K562 (cell line): ENCODE data around the gene ABHD4. TPM values are rescaled to one million over a fixed set of nuclear protein-coding genes. Genes with fewer than 3 reads are reported as not detected.
A peak's percentile ranks its signal among the peaks of the same experiment; 100 is the strongest.
"Not testable (repeated sequence)": the region's sequence is repeated elsewhere in the genome, so short reads cannot be mapped to it uniquely, and the experiment has no call there.

Source experiments
- ATAC-seq: fragments of 200-7000 bp; cut with Tn5 transposase; 3 replicates; pipeline ENCODE4 v1.9.1; 2020; ENCODE audit warnings: moderate library complexity
- BruUV-seq: library from RNA; stranded (reverse); fragments of 400-500 nt; replicated peaks from 2 replicates; lab custom pipeline; 2021; lab: Mats Ljungman, UMichigan
- CTCF ChIA-PET: fragments of 300-600 bp; formaldehyde crosslinking; extraction: SDS; loops from one replicate; lab custom pipeline; 2021; ENCODE audit warnings: low intra/inter-chr PET ratio; lab: Yijun Ruan, JAX
- POLR2A ChIA-PET: fragments of 300-600, 350-650 bp; sonication (Branson Sonifier 250); formaldehyde crosslinking; extraction: SDS; loops from one replicate; lab custom pipeline; 2021; ENCODE audit warnings: antibody characterized with exemption, inconsistent platforms; lab: Yijun Ruan, JAX
- DNase-seq, 4 experiments: peaks; one replicate each; pipeline versions ENCODE4 v3.0.0 to v3.0.0-alpha.2; 2011 to 2018; ENCODE audit warnings: low spot score in 3 of 4, mixed read lengths in 3 of 4; ENCODE audit errors: extremely low read depth in 1 of 4
- FAIRE-seq: peaks from 2 replicates; lab custom pipeline; 2011; peaks lifted over from hg19 to GRCh38; lab: Jason Lieb, UNC
- H2AFZ ChIP-seq: 2 replicates; pipeline ENCODE4 v1.6.0; 2011; ENCODE audit warnings: low read depth, low read length, control low read depth, inconsistent platforms
- H3K27ac ChIP-seq: fragments of 200-600 bp; 3 replicates; pipeline ENCODE4 v1.8.0; 2011; ENCODE audit warnings: low read depth, mild to moderate bottlenecking, control low read depth, inconsistent platforms, low read length, moderate library complexity, mixed read lengths; ENCODE audit errors: extremely low read depth
- H3K27me3 ChIP-seq, 2 experiments: fragments of 300-600 bp in 1 of 2; 2 replicates in 1 of 2; 3 replicates in 1 of 2; pipeline versions ENCODE4 v1.6.0 to v1.8.0; 2011; ENCODE audit warnings: inconsistent platforms in 2 of 2, low read length in 2 of 2, mild to moderate bottlenecking in 1 of 2, mixed read lengths in 1 of 2, moderate library complexity in 1 of 2; ENCODE audit not compliant: control insufficient read depth in 2 of 2, insufficient read depth in 2 of 2
- H3K36me3 ChIP-seq: fragments of 300-600 bp; 3 replicates; pipeline ENCODE4 v1.8.0; 2011; ENCODE audit warnings: mild to moderate bottlenecking, low read length, inconsistent platforms; ENCODE audit not compliant: control insufficient read depth, insufficient read depth
- H3K4me1 ChIP-seq, 2 experiments: fragments of 200-600 bp in 1 of 2; replicated peaks in 1 of 2; 2 replicates in 1 of 2; 3 replicates in 1 of 2; pipeline versions ENCODE4 v1.5.1 to v1.8.0; 2011; ENCODE audit warnings: inconsistent platforms in 2 of 2, low read length in 2 of 2, mild to moderate bottlenecking in 1 of 2, mixed read lengths in 1 of 2, moderate library complexity in 1 of 2; ENCODE audit not compliant: control insufficient read depth in 2 of 2, insufficient read depth in 2 of 2
- H3K4me2 ChIP-seq: 2 replicates; pipeline ENCODE4 v1.6.1; 2011; ENCODE audit warnings: low read length, control low read depth, inconsistent platforms, mixed read lengths; ENCODE audit not compliant: insufficient read depth
- H3K4me3 ChIP-seq: fragments of 200-600 bp; sonication (generic), shearing (Covaris generic); 2 replicates; pipeline ENCODE4 v1.5.1; 2016; ENCODE audit warnings: control low read depth, inconsistent platforms
- H3K79me2 ChIP-seq: fragments of 200-600 bp; 3 replicates; pipeline ENCODE4 v1.8.0; 2011; ENCODE audit warnings: low read length, inconsistent platforms; ENCODE audit not compliant: control insufficient read depth, insufficient read depth
- H3K9ac ChIP-seq, 2 experiments: 2 replicates each; pipeline versions ENCODE4 v1.6.0 to v1.6.1; 2011; ENCODE audit warnings: low read depth in 2 of 2, low read length in 2 of 2, control low read depth in 1 of 2, inconsistent platforms in 1 of 2, mild to moderate bottlenecking in 1 of 2, mixed read lengths in 1 of 2; ENCODE audit not compliant: insufficient read depth in 1 of 2
- H3K9me1 ChIP-seq: one replicate; pipeline ENCODE4 v1.6.0; 2011; ENCODE audit warnings: inconsistent platforms, mild to moderate bottlenecking, low read length, moderate library complexity; ENCODE audit not compliant: control insufficient read depth, insufficient read depth
- H3K9me3 ChIP-seq: replicated peaks from 2 replicates; pipeline ENCODE4 v1.5.1; 2011; ENCODE audit warnings: low read depth, low read length, inconsistent platforms; ENCODE audit not compliant: control insufficient read depth, insufficient read depth
- H4K20me1 ChIP-seq: replicated peaks from 2 replicates; pipeline ENCODE4 v1.6.1; 2011; ENCODE audit warnings: low read length, inconsistent platforms, mixed read lengths; ENCODE audit not compliant: control insufficient read depth, insufficient read depth
- BCLAF1 ChIP-seq, 2 experiments: fragments of 450-650 bp in 1 of 2; IDR thresholded peaks; 2 replicates each; pipeline ENCODE4 v1.6.1; 2011 to 2017; ENCODE audit warnings: low read depth in 2 of 2, antibody characterized with exemption in 1 of 2, borderline replicate concordance in 1 of 2, low read length in 1 of 2, mild to moderate bottlenecking in 1 of 2, mixed read lengths in 1 of 2; ENCODE audit not compliant: control insufficient read depth in 1 of 2
- NCOA6 ChIP-seq: fragments of 450-650 bp; IDR thresholded peaks from 2 replicates; pipeline ENCODE4 v1.6.1; 2017; ENCODE audit warnings: mild to moderate bottlenecking
- NR2F6 ChIP-seq: fragments of 450-650 bp; formaldehyde crosslinking; IDR thresholded peaks from 2 replicates; pipeline ENCODE4 v1.4.0; 2020; ENCODE audit warnings: mild to moderate bottlenecking
- PPARD ChIP-seq: fragments of 250-450 bp; sonication (Bioruptor Pico); IDR thresholded peaks from 2 replicates; pipeline ENCODE4 v1.8.0; 2022; ENCODE audit warnings: inconsistent platforms, mild to moderate bottlenecking, moderate library complexity
- SMAD1 ChIP-seq: fragments of 150-350 bp; IDR thresholded peaks from 2 replicates; pipeline ENCODE4 v1.6.1; 2014; ENCODE audit warnings: low read length, low read depth; ENCODE audit not compliant: partially characterized antibody
- ZKSCAN3 ChIP-seq: fragments of 250-450 bp; sonication (Bioruptor Pico); IDR thresholded peaks from 2 replicates; pipeline ENCODE4 v1.4.0; 2020
- WGBS: fragments of 100-300 bp; shearing (Covaris generic); methylation state at CpG from one replicate; pipeline ENCODE4 v1.1.6; 2016; ENCODE audit warnings: low coverage, mixed read lengths; ENCODE audit not compliant: insufficient coverage; ENCODE audit errors: missing lambda C conversion rate; 5-methylcytosine and 5-hydroxymethylcytosine counted together
- in situ Hi-C: fragments of 300-500 bp; cut with MboI; formaldehyde crosslinking; loops from 4 replicates; pipeline ENCODE4 v1.15.0; 2018; ENCODE audit warnings: inconsistent platforms, mixed read lengths
- intact Hi-C: fragments of 100-400 bp; cut with micrococcal nuclease; formaldehyde crosslinking; loops from 2 replicates; pipeline ENCODE4 v1.14.2; 2022
- polyA plus RNA-seq, 8 experiments: library from polyadenylated mRNA; depleted of rRNA in 4 of 8; stranded (reverse) in 5 of 8; unstranded in 3 of 8; fragments of >200 nt; fragmentation: Nextera tagmentation in 2 of 8; fragmentation: Illumina TruSeq in 1 of 8; extraction: Ambion mirVana in 2 of 8; extraction: Trizol in 1 of 8; gene quantifications; 2 replicates each; pipeline versions ENCODE4 v1.2.1 to v1.2.3, GENCODE V29; 2011 to 2014; ENCODE audit warnings: inconsistent platforms in 1 of 8, missing spikeins in 1 of 8
- total RNA-seq, 7 experiments: library from RNA; depleted of rRNA in 6 of 7; stranded (reverse); fragments of >200 nt in 6 of 7; fragmentation: Illumina TruSeq in 2 of 7; extraction: Trizol in 2 of 7; gene quantifications; 2 replicates each; pipeline versions ENCODE4 v1.2.1 to v1.2.3, GENCODE V29; 2011 to 2021; ENCODE audit warnings: low replicate concordance in 1 of 7
- TF ChIP-seq, protein P1 (sequence below): IDR thresholded peaks from 2 replicates; pipeline ENCODE4 v1.6.1; 2011; ENCODE audit not compliant: insufficient read length; ENCODE audit errors: extremely low read depth

Gene ABHD4
- total and polyA plus RNA-seq, 9 of the 15 experiments (the other 6 are each of a cell fraction or from before 2014, with no cell fraction given): 3.6 to 12.0 (median 7.2) TPM

DNA sequence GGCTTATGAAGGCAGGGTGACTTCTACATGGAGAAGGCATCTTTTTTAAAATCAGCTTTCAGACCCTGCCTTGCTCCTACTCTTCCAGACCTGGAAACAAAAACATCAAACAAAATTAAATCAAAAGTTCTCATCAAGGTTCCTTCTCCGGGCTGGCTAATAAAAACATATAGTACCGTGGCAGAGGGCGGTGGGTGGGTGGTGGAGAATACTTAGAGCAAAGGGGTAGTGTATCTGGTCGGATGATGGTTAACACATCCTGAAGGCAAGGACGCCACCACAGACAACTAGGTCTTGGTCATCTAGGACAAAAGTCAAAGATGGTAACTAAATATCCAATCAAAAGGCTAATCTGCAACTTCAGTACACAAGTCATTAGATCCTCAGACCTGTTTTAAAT is 10.9 kb upstream of the ABHD4 start (continued):
- TF ChIP-seq NR2F6 (CRISPR knock-in tag) (no peak), BCLAF1 (IDR thresholded peaks at IDR 0.05; ENCODE audit: borderline replicate concordance in 1 of 2, control insufficient read depth in 1 of 2, low read depth in 2 of 2, low read length in 1 of 2) (no peak), NCOA6 (no peak), PPARD (CRISPR knock-in tag) (no peak), SMAD1 (no peak), ZKSCAN3 (no peak)
- TF ChIP-seq, protein P1, sequence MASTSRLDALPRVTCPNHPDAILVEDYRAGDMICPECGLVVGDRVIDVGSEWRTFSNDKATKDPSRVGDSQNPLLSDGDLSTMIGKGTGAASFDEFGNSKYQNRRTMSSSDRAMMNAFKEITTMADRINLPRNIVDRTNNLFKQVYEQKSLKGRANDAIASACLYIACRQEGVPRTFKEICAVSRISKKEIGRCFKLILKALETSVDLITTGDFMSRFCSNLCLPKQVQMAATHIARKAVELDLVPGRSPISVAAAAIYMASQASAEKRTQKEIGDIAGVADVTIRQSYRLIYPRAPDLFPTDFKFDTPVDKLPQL: no peak

DNA sequence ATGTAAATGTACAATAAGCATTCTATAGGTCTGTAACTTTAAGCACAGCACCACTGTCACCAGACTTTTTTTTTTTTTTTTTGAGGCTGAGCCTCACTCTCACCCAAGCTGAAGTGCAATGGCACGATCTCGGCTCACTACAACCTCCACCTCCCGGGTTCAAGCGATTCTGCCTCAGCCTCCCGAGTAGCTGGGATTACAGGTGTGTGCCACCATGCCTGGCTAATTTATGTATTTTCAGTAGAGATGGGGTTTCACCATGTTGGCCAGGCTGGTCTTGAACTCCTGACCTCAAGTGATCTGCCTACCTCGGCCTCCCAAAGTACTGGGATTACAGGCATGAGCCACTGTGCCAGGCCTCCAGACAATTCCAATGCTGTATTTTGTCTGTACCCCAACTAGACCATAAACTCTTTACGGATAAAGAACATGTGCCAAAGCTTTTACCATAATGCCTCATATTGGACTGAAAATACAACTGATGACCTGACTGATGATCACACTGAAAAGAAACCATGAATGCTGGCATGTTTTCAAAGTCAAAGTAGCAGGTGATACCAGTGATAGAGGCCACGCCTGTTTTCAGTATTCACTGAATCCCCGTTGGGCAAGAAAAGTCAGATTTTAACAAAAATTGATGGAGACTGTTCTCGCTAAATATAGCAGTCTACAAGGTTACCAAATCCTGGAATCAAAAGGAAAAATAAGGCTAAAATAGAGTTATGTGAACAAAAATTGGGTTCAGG is 10.2 kb upstream of the ABHD4 start:
- H3K36me3 ChIP-seq: peaks cover 10% of the 10 kb centered on the region; the same call in 2 of the 3 replicates
- CTCF ChIA-PET, in situ Hi-C loops, H2AFZ ChIP-seq, BruUV-seq, H3K27me3 ChIP-seq, H3K9me1 ChIP-seq, ATAC-seq, H3K9me3 ChIP-seq, H4K20me1 ChIP-seq: not testable (repeated sequence)
- peaks cover 57% of the 10 kb centered on the region for H3K79me2 ChIP-seq
- POLR2A ChIA-PET: interaction anchor here (0.7 kb wide), 1 partner anchor 160 kb away, joined by 3 read pairs; no protein-coding TSS in a partner anchor
- peak overlapping the region; percentile 87 for H3K27ac ChIP-seq
- H3K4me1 ChIP-seq: peaks cover 7 to 18% of the 10 kb centered on the region in 2 experiments
- 50% methylated on average over 10 of the region's 10 CpGs for WGBS
- FAIRE-seq: peak; percentile 49
- peak overlapping the region; percentile 84 for H3K4me2 ChIP-seq
- peak overlapping the region in 1 of 2 experiments; percentile 88; a peak in 3 of 4 replicates for H3K9ac ChIP-seq
- peak in 1 of 4 experiments; percentile 16 for DNase-seq
- intact Hi-C loops: loop anchor here (5.0 kb wide), 1 partner anchor 59 kb away; no protein-coding TSS in a partner anchor
- H3K4me3 ChIP-seq: peak overlapping the region; percentile 65
